Measurements from ENCODE around the gene CCNJL.

CCNJL gene

GRCh38 chr5:160312134-160312959, at the start of gene CCNJL:
TSS of gene CCNJL (minus strand) at chr5:160312564. CDS start at chr5:160311923, 641 bp downstream.
- Histone ChIP-seq H3K4me1 (ENCODE audit: insufficient read depth, low read length) (peaks cover 28% of the 10 kb centered on the region), H3K9ac (ENCODE audit: low read depth, low read length) (peak within 1 kb of the TSS; percentile 77), H3K27me3 (ENCODE audit: insufficient read depth, low read length) (no peaks in the 10 kb centered on the region), H3K36me3 (ENCODE audit: insufficient read depth, low read depth, low read length) (peaks cover 31% of the 10 kb centered on the region), H3K9me3 (ENCODE audit: insufficient read depth, low read depth, low read length) (no peaks in the 10 kb centered on the region), H3K4me3 (ENCODE audit: low read length) (peak within 1 kb of the TSS; percentile 87), H3K27ac (ENCODE audit: low read length) (peak within 1 kb of the TSS; percentile 20)

GRCh38 chr5:160361624-160362228, 49.4 kb upstream of the CCNJL start:
- no peaks in the 10 kb centered on the region for H3K27me3 ChIP-seq (ENCODE audit: insufficient read depth, low read length)

GRCh38 chr5:160360310-160360709, 47.9 kb upstream of the CCNJL start:
- Histone ChIP-seq H3K9me3 (ENCODE audit: insufficient read depth, low read depth, low read length) (no peaks in the 10 kb centered on the region), H3K4me1 (ENCODE audit: insufficient read depth, low read length) (no peaks in the 10 kb centered on the region), H3K27ac (ENCODE audit: low read length) (no peak overlapping the region), H3K36me3 (ENCODE audit: insufficient read depth, low read depth, low read length) (no peaks in the 10 kb centered on the region), H3K4me3 (ENCODE audit: low read length) (no peak overlapping the region), H3K9ac (ENCODE audit: low read depth, low read length) (no peak overlapping the region), H3K27me3 (ENCODE audit: insufficient read depth, low read length) (no peaks in the 10 kb centered on the region)

More at GRCh38 chr5:160361624-160362228, 49.4 kb upstream of the CCNJL start:
- no peaks in the 10 kb centered on the region for H3K36me3 ChIP-seq (ENCODE audit: insufficient read depth, low read depth, low read length)
- H3K4me3 ChIP-seq (ENCODE audit: low read length), result no peak overlapping the region
- H3K4me1 ChIP-seq (ENCODE audit: insufficient read depth, low read length), result no peaks in the 10 kb centered on the region; the same call in 1 of the 2 replicates
- no peak overlapping the region for H3K9ac ChIP-seq (ENCODE audit: low read depth, low read length)
- no peaks in the 10 kb centered on the region for H3K9me3 ChIP-seq (ENCODE audit: insufficient read depth, low read depth, low read length)
- no peak overlapping the region for H3K27ac ChIP-seq (ENCODE audit: low read length)

GRCh38 chr5:160359816-160360215, 47.5 kb upstream of the CCNJL start:
- H3K9me3 ChIP-seq (ENCODE audit: insufficient read depth, low read depth, low read length), result no peaks in the 10 kb centered on the region
- no peak overlapping the region for H3K4me3 ChIP-seq (ENCODE audit: low read length)
- H3K27me3 ChIP-seq (ENCODE audit: insufficient read depth, low read length), result no peaks in the 10 kb centered on the region
- H3K4me1 ChIP-seq (ENCODE audit: insufficient read depth, low read length), result no peaks in the 10 kb centered on the region
- no peaks in the 10 kb centered on the region for H3K36me3 ChIP-seq (ENCODE audit: insufficient read depth, low read depth, low read length)
- H3K27ac ChIP-seq (ENCODE audit: low read length), result no peak overlapping the region
- no peak overlapping the region for H3K9ac ChIP-seq (ENCODE audit: low read depth, low read length)

GRCh38 chr5:160359242-160359641, 46.9 kb upstream of the CCNJL start:
- H3K36me3 ChIP-seq (ENCODE audit: insufficient read depth, low read depth, low read length), result no peaks in the 10 kb centered on the region
- H3K4me3 ChIP-seq (ENCODE audit: low read length), result no peak overlapping the region
- no peaks in the 10 kb centered on the region for H3K4me1 ChIP-seq (ENCODE audit: insufficient read depth, low read length)
- no peak overlapping the region for H3K9ac ChIP-seq (ENCODE audit: low read depth, low read length)
- H3K27ac ChIP-seq (ENCODE audit: low read length), result no peak overlapping the region
- H3K9me3 ChIP-seq (ENCODE audit: insufficient read depth, low read depth, low read length), result no peaks in the 10 kb centered on the region
- no peaks in the 10 kb centered on the region for H3K27me3 ChIP-seq (ENCODE audit: insufficient read depth, low read length)

- no peaks in the 10 kb centered on the region for H3K4me1 ChIP-seq (ENCODE audit: insufficient read depth, low read length)
- H3K27ac ChIP-seq (ENCODE audit: low read length), result no peak overlapping the region
- H3K4me3 ChIP-seq (ENCODE audit: low read length), result no peak overlapping the region
These were observed 45.6 kb upstream of the CCNJL start for GRCh38 chr5:160357861-160358411.

GRCh38 chr5:160357394-160357793, 45.0 kb upstream of the CCNJL start:
- Histone ChIP-seq H3K27me3 (ENCODE audit: insufficient read depth, low read length) (no peaks in the 10 kb centered on the region), H3K9ac (ENCODE audit: low read depth, low read length) (no peak overlapping the region), H3K36me3 (ENCODE audit: insufficient read depth, low read depth, low read length) (no peaks in the 10 kb centered on the region), H3K4me3 (ENCODE audit: low read length) (no peak overlapping the region), H3K4me1 (ENCODE audit: insufficient read depth, low read length) (no peaks in the 10 kb centered on the region), H3K9me3 (ENCODE audit: insufficient read depth, low read depth, low read length) (no peaks in the 10 kb centered on the region), H3K27ac (ENCODE audit: low read length) (no peak overlapping the region)

More at GRCh38 chr5:160357861-160358411, 45.6 kb upstream of the CCNJL start:
- Histone ChIP-seq H3K36me3 (ENCODE audit: insufficient read depth, low read depth, low read length) (no peaks in the 10 kb centered on the region), H3K9ac (ENCODE audit: low read depth, low read length) (no peak overlapping the region), H3K27me3 (ENCODE audit: insufficient read depth, low read length) (no peaks in the 10 kb centered on the region), H3K9me3 (ENCODE audit: insufficient read depth, low read depth, low read length) (no peaks in the 10 kb centered on the region)

GRCh38 chr5:160356550-160357347, 44.4 kb upstream of the CCNJL start:
- Histone ChIP-seq H3K9me3 (ENCODE audit: insufficient read depth, low read depth, low read length) (no peaks in the 10 kb centered on the region), H3K27ac (ENCODE audit: low read length) (no peak overlapping the region), H3K4me3 (ENCODE audit: low read length) (no peak overlapping the region), H3K27me3 (ENCODE audit: insufficient read depth, low read length) (no peaks in the 10 kb centered on the region), H3K36me3 (ENCODE audit: insufficient read depth, low read depth, low read length) (no peaks in the 10 kb centered on the region), H3K4me1 (ENCODE audit: insufficient read depth, low read length) (no peaks in the 10 kb centered on the region), H3K9ac (ENCODE audit: low read depth, low read length) (no peak overlapping the region)

- no peaks in the 10 kb centered on the region for H3K9me3 ChIP-seq (ENCODE audit: insufficient read depth, low read depth, low read length)
- no peak overlapping the region for H3K27ac ChIP-seq (ENCODE audit: low read length)
- no peak overlapping the region for H3K4me3 ChIP-seq (ENCODE audit: low read length)
- no peaks in the 10 kb centered on the region for H3K4me1 ChIP-seq (ENCODE audit: insufficient read depth, low read length)
- no peaks in the 10 kb centered on the region for H3K36me3 ChIP-seq (ENCODE audit: insufficient read depth, low read depth, low read length)
- no peak overlapping the region for H3K9ac ChIP-seq (ENCODE audit: low read depth, low read length)
- H3K27me3 ChIP-seq (ENCODE audit: insufficient read depth, low read length), result no peaks in the 10 kb centered on the region
These were observed 42.3 kb upstream of the CCNJL start for GRCh38 chr5:160354666-160355065.

GRCh38 chr5:160353379-160353778, 41.0 kb upstream of the CCNJL start:
- H3K27me3 ChIP-seq (ENCODE audit: insufficient read depth, low read length), result no peaks in the 10 kb centered on the region
- H3K4me1 ChIP-seq (ENCODE audit: insufficient read depth, low read length), result no peaks in the 10 kb centered on the region; the same call in 1 of the 2 replicates
- no peak overlapping the region for H3K9ac ChIP-seq (ENCODE audit: low read depth, low read length)
- H3K27ac ChIP-seq (ENCODE audit: low read length), result no peak overlapping the region
- H3K36me3 ChIP-seq (ENCODE audit: insufficient read depth, low read depth, low read length), result no peaks in the 10 kb centered on the region
- H3K9me3 ChIP-seq (ENCODE audit: insufficient read depth, low read depth, low read length), result no peaks in the 10 kb centered on the region
- no peak overlapping the region for H3K4me3 ChIP-seq (ENCODE audit: low read length)

- no peak overlapping the region for H3K4me3 ChIP-seq (ENCODE audit: low read length)
- no peaks in the 10 kb centered on the region for H3K9me3 ChIP-seq (ENCODE audit: insufficient read depth, low read depth, low read length)
- no peak overlapping the region for H3K27ac ChIP-seq (ENCODE audit: low read length)
- H3K4me1 ChIP-seq (ENCODE audit: insufficient read depth, low read length), result no peaks in the 10 kb centered on the region; the same call in 1 of the 2 replicates
- no peak overlapping the region for H3K9ac ChIP-seq (ENCODE audit: low read depth, low read length)
- H3K36me3 ChIP-seq (ENCODE audit: insufficient read depth, low read depth, low read length), result no peaks in the 10 kb centered on the region
- no peaks in the 10 kb centered on the region for H3K27me3 ChIP-seq (ENCODE audit: insufficient read depth, low read length)
These were observed 39.9 kb upstream of the CCNJL start for GRCh38 chr5:160352308-160352707.
